Ishikawa (cell line): ENCODE results near the gene EYA2.

Experiments
- CEBPB ChIP-seq: IDR thresholded peaks from 2 replicates; pipeline ENCODE4 v1.6.1; 2012
- CREB1 ChIP-seq: IDR thresholded peaks from 2 replicates; pipeline ENCODE4 v1.6.1; 2012; ENCODE audit warnings: low read depth
- EGR1 ChIP-seq: IDR thresholded peaks from 2 replicates; pipeline ENCODE4 v1.6.1; 2012
- EP300 ChIP-seq: IDR thresholded peaks from 2 replicates; pipeline ENCODE4 v1.6.1; 2012; ENCODE audit warnings: borderline replicate concordance
- FOXM1 ChIP-seq: IDR thresholded peaks from 2 replicates; pipeline ENCODE4 v1.6.1; 2012; ENCODE audit warnings: low read depth, borderline replicate concordance
- MAX ChIP-seq: IDR thresholded peaks from 2 replicates; pipeline ENCODE4 v1.6.1; 2012
- NFIC ChIP-seq: IDR thresholded peaks from 2 replicates; pipeline ENCODE4 v1.6.1; 2012
- RAD21 ChIP-seq: IDR thresholded peaks from 2 replicates; pipeline ENCODE4 v1.6.1; 2012; ENCODE audit warnings: low read depth
- REST ChIP-seq: IDR thresholded peaks from 2 replicates; pipeline ENCODE4 v1.6.1; 2012; ENCODE audit warnings: low read depth, mild to moderate bottlenecking
- TAF1 ChIP-seq: IDR thresholded peaks from 2 replicates; pipeline ENCODE4 v1.6.1; 2012; ENCODE audit warnings: low read depth, mild to moderate bottlenecking
- TCF12 ChIP-seq: IDR thresholded peaks from 2 replicates; pipeline ENCODE4 v1.6.1; 2012; ENCODE audit warnings: low read depth
- TEAD4 ChIP-seq: IDR thresholded peaks from 2 replicates; pipeline ENCODE4 v1.6.1; 2012
- USF1 ChIP-seq: IDR thresholded peaks from 2 replicates; pipeline ENCODE4 v1.6.1; 2012
- YY1 ChIP-seq: IDR thresholded peaks from 2 replicates; pipeline ENCODE4 v1.6.1; 2012; ENCODE audit warnings: low read depth
- ZBTB7A ChIP-seq: IDR thresholded peaks from 2 replicates; pipeline ENCODE4 v1.6.1; 2012; ENCODE audit warnings: low read depth

EYA2 gene

GRCh38 chr20:47075263-47075662 lies 180.6 kb downstream of the EYA2 start:
- TF ChIP-seq EP300 (no peak), FOXM1 (no peak), TAF1 (no peak), CREB1 (no peak), CEBPB (no peak), YY1 (no peak), TEAD4 (no peak), TCF12 (no peak), REST (no peak), NFIC (no peak), ZBTB7A (no peak), EGR1 (no peak), MAX (no peak)

- TF ChIP-seq EP300 = no peak
- no peak for TF ChIP-seq CEBPB
- TF ChIP-seq ZBTB7A = no peak
- TF ChIP-seq EGR1 = no peak
- no peak for TF ChIP-seq REST
- TF ChIP-seq MAX = no peak
- TF ChIP-seq CREB1 = no peak
- TF ChIP-seq NFIC = no peak
- TF ChIP-seq USF1 = no peak
These were observed 184.4 kb downstream of the EYA2 start for GRCh38 chr20:47079047-47079446.

- TF ChIP-seq YY1 (no peak), MAX (no peak), EGR1 (no peak), NFIC (no peak), TAF1 (no peak), RAD21 (no peak), CREB1 (no peak), ZBTB7A (no peak), FOXM1 (no peak), TCF12 (no peak), USF1 (no peak), CEBPB (no peak), REST (no peak), TEAD4 (no peak), EP300 (no peak)
These were observed 185.7 kb downstream of the EYA2 start for GRCh38 chr20:47080365-47080764.

- TF ChIP-seq TAF1 = no peak
- TF ChIP-seq TCF12 = no peak
These were observed 191.7 kb downstream of the EYA2 start for GRCh38 chr20:47086316-47086715.

GRCh38 chr20:47088335-47088734 lies 193.7 kb downstream of the EYA2 start:
- no peak for TF ChIP-seq REST
